ENCODE data around the gene RAPGEF5. TPM values are rescaled to one million over a fixed set of nuclear protein-coding genes. Genes with fewer than 3 reads are reported as not detected.

The RAPGEF5 gene
- total RNA-seq, 1 donor from 2014 or later, result 0.27 TPM

DNA sequence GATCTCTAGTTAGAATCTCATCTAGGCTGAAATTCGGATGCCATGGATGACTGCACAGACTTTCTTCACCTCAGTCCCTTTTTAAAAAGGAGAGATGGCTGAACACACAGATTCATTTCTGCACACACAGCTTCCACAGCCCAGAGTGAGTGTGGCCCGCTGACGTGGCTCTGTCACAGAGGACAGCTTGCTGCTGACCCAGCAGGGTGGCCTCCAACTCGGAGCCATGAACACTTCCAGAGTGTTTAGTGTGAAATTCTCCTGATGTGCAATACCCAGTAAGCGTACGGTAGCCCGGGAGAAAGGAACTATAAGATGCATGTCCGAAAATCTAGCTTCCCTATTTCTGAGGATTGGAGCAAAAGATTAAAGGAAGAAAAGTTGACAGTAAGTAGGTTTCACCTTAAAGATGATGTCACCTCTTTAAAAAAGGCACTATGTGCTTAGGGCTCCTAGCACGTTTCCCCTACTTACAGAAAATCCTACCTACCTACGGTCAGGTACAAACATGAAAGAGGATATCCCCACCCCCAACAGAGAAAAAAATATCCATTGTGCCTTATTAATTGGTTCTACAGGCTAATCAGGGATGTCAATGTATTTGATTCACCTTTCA, 162.2 kb downstream of the RAPGEF5 start:
- intact Hi-C loops (cut with micrococcal nuclease), result no loop called here

DNA sequence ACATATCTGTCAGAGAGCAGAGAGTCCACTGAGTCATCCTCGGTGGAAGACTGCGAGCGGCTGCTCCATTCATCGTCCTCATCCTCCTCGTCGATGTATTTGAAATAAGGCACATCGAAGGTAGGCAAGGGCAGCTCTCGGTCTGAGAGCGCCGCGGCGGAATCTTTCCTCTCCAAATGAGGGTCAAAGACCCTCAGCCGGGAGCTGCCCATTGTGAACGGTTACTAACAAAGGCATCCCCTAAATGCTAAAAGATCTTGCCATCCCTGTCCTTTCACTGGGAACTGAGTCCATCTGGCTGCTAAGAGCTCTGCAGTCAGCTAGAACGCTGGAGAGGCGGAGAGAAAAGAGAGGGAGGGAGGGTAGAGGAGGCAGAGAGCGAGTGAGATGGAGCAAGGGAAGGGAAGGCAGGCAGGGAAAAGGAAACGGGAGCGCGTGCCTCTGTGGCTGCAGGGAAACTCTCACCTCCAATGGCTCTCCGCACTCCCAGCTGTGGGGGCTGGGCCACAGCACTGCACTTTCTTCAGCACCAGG, 163.4 kb downstream of the RAPGEF5 start:
- intact Hi-C loops (cut with micrococcal nuclease), result no loop called here

DNA sequence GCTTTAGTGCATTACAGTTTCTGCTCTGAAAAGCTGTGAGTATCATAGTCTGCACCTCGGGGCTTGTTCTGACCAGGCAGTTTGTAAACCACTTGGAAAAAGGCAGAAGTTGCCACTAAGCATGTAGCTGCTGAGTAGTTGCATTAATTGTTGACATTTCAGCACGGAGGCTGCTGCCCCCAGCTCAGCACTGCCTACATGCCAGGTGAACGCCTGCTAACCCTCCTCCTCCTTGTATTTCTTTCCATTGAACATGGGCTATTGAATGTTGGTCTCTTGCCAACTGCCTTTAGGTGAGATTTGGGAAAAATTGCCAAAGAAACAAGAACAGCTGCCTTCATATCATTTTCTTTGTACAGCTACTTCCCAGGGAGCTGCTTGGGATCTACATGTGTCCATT, 164.2 kb downstream of the RAPGEF5 start:
- intact Hi-C loops (cut with micrococcal nuclease), result no loop called here

DNA sequence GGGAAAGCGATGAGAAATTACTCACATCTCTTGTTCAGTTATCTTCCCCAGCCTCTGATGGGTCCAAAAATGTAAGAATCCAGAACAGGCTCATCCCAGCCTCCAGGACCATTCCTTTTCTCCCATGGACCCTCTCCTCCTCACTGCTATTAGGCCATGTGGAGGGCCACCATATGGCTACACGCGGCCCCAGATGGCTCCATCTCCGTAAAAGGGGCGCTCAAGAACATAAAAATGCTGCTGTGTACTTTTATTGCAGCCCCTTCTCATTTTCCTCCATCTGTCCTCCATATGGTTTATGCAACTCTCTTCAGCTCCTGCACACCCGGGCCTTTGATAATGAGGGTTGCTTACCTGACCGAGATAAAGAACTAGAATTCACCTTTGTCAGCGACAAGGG, 166.2 kb downstream of the RAPGEF5 start:
- intact Hi-C loops (cut with micrococcal nuclease), result no loop called here

DNA sequence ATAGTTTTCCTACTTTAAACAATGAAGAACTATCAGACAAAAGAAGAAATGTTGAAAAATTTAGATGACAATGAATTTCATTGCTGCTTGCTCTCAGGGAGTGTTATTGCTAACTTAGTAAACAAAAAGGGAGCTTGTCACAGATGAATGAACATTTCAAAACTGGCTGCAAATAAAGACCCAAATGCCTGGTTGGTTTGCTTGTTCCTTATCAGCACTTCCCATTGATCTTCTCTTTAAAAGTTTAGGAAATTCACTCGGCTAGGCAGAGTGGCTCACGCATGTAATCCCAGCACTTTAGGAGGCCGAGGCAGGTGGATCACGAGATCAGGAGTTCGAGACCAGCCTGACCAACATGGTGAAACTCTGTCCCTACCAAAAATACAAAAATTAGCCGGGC, 167.2 kb downstream of the RAPGEF5 start:
- intact Hi-C loops (cut with micrococcal nuclease), result no loop called here

DNA sequence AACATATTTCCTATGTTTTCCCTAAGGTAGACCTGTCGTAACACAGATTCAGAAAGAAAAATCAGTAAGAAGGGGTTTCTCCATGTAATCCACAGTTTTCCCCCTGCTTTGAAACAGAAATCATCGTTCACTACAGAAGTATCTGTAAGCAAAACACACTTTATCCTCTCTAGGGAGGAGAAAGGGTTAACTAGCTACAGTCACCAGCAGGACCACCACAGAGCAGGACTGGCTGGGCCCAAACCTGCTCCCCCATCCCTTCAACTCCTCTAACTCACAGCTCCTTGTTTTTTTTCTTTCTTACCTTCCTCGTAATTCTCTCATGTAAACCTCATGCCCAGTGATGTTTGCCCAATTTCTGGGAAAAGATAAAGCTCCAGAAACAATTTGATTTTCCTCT, 167.7 kb downstream of the RAPGEF5 start:
- intact Hi-C loops (cut with micrococcal nuclease), result no loop called here

DNA sequence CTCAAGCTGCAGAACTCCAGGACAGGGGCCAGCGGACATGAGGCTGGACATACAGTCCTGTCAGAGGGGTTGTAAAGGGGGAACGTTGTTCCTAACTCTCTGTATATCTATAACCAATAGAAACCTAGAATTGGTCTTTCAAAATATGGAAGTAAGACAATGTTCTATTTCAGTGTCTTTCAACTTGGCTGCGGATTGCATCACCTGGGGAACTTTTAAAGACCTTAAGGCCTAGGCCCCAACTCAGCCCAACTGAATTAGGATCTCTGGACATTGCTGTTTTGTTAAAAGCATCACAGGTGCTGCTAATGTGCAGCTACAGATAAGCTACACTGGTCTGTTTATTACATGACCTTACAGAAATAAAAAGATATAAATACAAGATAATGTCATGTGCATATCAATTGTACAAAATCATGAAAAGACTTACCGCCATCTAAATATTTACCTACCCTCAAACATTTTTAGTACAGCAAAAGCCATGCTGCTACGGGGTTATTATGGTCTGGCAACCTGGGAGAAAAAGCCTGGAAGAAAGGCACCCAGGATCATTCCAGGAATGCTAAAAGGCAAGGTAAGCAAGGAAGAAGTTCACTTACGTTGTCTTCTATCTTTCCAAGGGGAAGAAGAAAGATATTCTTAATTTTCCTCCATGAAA, 169.1 kb downstream of the RAPGEF5 start:
- intact Hi-C loops (cut with micrococcal nuclease), result no loop called here

DNA sequence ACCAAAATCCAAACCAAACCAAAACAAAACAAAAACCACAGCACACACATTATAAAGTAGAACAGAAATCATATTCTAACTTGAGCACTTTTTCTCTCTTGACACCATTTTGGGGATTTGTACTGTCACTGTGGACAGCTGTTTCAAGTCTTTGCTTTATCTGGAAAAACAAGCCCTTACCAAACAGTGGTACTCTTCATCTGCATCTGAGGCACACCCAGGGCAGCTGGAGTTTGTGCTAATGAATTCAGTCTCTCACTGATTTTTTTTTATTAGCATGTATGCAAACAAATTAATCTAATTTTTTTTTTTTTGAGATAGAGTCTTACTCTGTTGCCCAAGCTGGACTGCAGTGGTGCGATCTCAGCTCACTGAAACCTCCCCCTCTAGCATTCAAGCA, 171.4 kb downstream of the RAPGEF5 start:
- intact Hi-C loops (cut with micrococcal nuclease), result no loop called here

DNA sequence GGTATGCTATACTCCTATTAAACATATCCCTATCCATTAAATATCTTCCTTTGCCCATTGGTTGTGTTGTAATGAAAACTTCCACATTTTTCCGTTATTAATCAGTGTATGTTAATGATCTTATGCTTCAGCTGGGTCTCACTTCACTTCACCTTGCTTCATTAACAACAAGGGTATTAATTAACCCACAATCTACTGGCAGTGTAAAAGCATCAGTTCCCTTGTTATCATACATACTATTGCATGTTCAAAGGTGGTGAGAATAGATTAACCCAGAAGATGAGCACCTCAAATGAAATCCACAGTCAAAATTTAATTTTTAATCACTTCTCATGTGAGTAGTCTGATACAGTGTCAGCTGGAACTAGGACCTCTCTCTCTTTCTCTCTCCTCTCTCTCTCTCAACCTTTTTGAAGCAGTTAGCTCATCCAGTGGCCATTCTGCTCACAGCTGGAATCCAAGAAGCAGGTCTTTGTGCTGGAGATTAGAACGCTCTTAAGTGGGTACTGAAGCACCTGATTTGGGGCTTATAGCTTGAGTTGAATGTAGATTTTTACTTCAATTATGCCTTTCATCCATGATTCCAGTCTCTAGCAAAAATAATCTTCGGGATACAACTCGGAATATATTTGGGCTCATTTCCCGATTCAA, 172.3 kb downstream of the RAPGEF5 start:
- intact Hi-C loops (cut with micrococcal nuclease), result no loop called here

DNA sequence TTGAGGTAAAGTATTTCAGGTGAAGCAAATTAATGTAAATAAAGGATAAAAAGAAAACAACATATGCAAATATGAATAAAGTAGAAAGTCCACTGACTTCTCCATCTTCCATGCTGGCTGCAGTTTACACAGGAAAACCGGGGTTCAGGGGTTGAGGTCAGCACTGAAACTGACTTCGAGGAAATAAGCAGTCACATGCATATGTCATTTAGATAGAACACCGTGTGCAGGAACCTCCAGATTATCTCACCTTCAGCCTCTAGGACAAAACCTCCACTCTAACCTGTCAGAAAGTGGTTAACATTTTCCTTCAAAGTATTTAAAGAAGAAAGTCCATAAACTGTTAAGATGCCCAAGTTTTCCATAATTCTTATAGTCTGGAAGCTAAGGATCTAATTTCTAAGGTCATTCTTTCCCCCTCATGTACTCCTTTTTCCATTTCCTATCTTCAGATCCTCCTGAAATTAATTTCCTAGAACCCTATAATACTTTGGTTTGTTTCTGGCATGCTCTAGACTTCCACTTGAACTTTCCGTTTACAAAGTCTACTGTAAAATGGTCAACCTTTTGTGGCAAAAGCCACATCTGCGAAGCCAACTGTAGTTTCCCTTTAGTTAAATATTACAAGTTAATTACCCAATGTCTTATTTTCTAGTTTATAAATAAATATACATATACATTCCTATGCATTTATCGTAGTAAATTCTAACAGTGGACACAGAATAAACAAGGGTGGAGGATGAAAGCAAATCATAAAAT, 173.3 kb downstream of the RAPGEF5 start:
- intact Hi-C loops (cut with micrococcal nuclease), result no loop called here

DNA sequence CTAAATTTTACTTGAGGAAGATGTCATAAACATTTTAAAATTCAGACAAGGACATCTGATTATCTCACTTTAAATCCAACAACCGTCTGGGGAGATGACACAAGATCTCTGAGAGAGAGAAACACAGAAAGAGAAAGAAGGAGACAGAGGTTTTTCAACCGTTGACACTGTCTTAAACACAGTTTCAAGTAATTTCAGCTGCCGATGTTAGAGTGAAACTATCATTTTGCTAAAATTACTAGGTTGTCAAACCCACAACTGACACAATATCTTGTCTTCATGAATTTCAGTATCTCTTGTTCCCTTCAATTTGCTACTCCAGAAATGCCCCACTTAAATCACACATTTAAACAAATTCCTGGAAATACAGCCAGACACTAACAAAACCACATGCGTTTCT, 174.8 kb downstream of the RAPGEF5 start:
- intact Hi-C loops (cut with micrococcal nuclease), result no loop called here

DNA sequence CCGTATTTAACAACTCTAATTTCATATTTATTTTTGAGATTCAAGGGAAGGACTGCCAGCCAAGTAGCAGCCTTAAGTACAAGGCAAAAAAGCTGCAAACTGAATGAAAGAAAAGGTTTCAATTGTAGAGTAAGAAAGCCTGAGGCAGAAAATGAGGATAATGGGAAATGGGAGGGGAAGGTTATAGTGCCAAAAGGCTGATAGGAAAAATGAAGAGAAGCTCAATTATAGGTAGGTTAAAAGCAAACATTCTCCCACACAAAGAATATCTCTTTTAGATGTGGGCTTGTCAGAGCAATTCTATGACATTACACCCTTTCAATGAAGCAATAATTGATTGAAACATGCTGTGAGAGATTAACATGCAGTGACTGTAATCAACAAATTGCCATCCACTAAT, 175.3 kb downstream of the RAPGEF5 start:
- intact Hi-C loops (cut with micrococcal nuclease), result no loop called here

DNA sequence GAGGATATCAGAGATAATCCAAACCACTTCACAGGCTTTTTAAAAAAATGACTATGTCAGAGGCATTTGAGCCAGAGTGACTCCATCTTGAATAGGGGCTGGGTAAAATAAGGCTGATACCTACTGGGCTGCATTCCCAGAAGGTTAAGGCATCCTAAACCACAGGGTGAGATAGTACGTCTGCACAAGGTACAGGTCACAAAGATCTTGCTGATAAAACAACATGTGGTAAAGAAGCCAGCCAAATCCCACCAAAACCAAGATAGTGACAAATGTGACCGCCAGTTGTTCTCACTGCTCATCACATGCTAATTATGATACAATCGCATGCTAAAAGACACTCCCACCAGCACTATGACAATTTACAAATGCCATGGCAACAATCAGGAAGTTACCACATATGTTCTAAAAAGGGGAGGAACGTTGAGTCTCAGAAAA, 177.5 kb downstream of the RAPGEF5 start:
- intact Hi-C loops (cut with micrococcal nuclease), result no loop called here

DNA sequence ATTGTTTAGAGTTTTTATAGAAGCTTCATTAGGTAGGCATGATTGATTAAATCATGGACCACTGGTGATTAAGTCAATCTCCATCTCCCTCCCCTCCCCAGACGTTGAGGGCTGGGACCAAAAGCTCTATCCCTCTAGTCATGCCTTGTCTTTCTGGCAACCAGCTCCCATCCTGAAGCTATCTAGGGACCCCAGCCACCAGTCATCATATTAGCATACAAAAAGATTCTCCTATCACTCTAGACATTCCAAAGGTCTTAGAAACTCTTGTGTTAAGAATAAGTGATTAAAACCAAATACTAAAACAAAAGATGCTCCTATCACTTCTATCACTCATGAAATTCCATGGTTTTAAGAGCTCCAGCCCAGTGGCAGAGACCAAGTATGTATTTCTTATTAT, 178.2 kb downstream of the RAPGEF5 start:
- intact Hi-C loops (cut with micrococcal nuclease), result no loop called here

DNA sequence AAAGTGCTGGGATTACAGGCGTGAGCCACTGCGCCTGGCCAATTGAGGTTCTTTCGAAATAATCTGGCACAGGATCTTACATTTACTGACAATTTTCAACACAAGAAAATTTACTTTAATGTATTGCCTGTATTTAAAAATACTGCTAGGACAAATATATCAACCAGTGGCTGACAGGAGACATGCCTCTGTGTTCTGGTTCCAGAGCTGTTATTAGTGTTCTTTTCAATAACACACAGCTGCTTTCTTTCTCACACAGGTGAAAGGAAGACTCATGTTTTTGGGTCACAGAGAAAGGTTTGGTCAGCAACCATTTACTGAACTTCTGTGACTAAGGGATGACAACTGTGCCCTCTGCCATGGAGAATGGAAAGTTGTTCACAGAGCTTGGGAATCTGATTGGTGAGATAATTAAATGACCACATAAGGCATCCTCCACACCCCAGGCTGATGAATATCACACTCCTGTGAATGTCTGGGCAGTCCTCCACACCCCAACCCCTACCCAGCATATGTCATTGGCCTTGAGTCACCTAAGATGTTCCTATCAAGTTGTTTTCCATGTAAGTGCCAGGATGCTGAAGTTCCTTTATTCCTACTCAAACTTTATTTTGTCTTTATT, 180.1 kb downstream of the RAPGEF5 start:
- intact Hi-C loops (cut with micrococcal nuclease), result no loop called here

DNA sequence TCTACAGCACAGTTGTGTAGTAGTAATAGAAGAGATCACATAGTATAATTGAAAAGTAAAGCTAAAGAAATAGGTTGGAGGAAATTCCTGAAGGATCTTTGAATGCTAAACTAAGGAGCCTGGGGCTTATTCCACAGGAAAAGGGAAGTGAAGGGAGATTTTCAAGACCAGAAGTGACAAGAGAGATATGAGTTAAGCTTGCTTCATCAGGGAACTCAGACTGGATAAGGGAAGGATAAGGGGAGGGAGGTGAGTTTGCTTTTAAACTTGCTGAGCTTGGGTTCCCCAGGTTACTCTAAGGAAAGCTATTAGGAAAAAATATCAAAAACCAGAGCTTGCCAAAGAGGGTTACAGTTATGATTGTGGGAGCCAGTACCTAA, 182.4 kb downstream of the RAPGEF5 start:
- intact Hi-C loops (cut with micrococcal nuclease), result no loop called here

DNA sequence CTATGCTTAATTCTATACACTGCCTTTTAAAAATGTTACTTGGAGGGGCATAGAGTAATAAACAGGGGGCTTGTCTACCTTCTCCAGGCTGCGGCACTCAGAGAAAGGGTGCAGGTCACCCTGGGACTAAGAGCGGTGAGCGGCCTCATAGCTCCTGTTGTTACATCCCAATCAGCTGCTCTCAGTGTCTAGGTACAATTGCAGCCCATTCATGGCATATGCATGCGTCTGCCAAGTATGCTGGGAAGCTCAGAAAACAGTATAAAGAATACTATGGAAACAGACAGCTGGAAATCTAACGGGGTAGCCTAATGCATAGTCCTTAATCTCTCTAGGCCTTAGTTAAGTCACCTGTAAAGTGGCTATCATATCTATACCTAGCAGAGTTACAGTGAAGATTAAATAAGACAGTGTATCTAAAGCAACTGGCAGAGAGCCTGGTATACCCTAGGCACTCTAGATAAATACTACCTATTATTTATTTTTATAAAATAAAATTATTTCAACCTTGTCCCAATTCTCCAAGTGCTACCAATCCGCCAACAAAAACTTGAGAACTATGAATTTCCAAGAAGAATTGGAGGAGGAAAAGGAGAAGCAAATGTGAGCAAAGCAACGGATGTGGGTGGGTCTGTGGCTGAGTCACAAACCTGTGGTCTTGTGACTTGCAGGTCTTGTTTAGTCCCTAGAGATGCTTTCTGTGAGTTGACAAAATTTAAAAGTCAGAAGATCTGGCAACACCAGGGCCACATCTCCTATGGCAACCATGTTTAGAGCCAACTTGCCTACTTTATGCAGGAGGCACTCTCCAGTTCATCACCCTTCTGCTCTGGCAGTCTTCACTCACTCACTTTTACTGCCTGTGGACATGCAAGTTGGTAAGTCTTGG, 183.0 kb downstream of the RAPGEF5 start:
- intact Hi-C loops (cut with micrococcal nuclease), result no loop called here

DNA sequence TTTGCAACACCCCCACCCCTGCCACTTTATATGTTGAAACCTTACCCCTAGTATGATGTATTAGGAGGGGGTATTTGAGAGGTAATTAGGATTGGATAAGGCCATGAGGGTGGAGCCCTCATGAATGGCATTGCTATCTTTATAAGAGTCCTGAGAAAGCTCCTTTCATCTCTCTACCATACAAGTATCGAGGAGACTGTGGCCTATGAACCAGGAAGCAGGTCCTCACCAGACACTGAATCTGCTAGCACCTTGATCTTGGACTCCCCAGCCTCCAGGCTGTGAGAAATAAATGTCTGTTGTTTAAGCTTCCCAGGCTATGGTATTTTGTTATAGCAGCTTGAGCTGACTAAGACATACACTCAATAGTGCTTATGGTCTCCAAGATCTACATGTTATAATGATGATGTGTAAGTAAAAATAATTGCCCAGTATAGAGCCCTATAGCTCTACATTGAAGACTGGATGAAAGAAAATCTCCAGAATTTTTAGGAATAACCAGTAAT, 188.8 kb downstream of the RAPGEF5 start:
- intact Hi-C loops (cut with micrococcal nuclease), result no loop called here

DNA sequence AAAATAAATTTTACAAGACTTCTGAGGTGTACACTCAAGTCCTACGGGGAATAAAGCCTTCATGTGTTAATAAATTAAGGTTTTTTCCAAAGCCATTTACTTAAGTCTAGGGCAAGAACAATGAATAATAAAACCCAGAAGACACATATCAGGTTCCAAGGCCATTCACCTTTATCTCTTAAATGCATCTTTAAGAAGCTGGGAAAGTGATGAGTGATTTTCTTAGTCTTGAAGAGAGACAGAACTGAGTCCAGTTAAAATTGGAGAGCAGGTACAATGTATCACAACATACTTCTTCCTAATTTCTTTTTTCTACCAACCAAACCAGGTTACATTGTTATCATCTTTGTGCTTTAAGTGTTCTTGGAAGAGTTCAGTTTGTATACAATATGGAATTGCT, 189.5 kb downstream of the RAPGEF5 start:
- intact Hi-C loops (cut with micrococcal nuclease), result no loop called here

DNA sequence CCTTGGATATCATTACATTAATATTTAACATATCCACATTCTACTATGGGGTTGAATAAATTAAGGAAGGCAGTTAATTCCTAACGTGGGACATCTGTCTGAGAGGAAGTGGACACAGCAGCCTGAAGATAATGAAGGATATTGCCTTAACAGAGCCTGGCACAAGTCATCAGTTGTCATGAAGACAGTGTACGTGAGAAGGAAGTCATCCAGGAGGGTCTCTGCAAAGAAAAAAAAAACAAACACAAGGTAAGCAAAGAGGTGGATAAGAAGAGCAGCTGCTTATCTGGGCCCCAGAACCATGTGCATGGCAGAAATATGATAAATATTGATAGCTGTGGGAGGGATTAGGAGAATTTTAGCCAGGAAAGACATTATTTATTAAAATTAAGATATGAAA, 190.0 kb downstream of the RAPGEF5 start:
- intact Hi-C loops (cut with micrococcal nuclease), result no loop called here

Measured in T-helper 2 cell treated with Interferon-gamma antibody and Interleukin-4, amounts not matched to agents 100 ng/mL and 5 ng/mL, for 36 hours (primary cell).